GM21619 (cell line): ENCODE measurements around the gene SLC36A2.
A peak's percentile ranks its signal among the peaks of the same experiment; 100 is the strongest.
"Not testable (repeated sequence)": the region's sequence is repeated elsewhere in the genome, so short reads cannot be mapped to it uniquely, and the experiment has no call there.

Experiments
- ATAC-seq: cut with Tn5 transposase; IDR thresholded peaks from one replicate; pipeline ENCODE4 v1.9.1; 2021; ENCODE audit not compliant: unreplicated experiment

Gene SLC36A2

GRCh38 chr5:151327585-151327984, 19.8 kb downstream of the SLC36A2 start:
- no peak for ATAC-seq

- no peak for ATAC-seq
Measured at GRCh38 chr5:151326266-151326665, 21.1 kb downstream of the SLC36A2 start.

- no peak for ATAC-seq
Measured at GRCh38 chr5:151320481-151320880, 26.9 kb downstream of the SLC36A2 start.

GRCh38 chr5:151318850-151319732, 28.3 kb downstream of the SLC36A2 start:
- peak; percentile 90 for ATAC-seq

- ATAC-seq, result no peak
Measured at GRCh38 chr5:151317871-151318270, 29.5 kb downstream of the SLC36A2 start.

GRCh38 chr5:151315998-151316597, 31.3 kb downstream of the SLC36A2 start:
- ATAC-seq, result peak; percentile 70

- no peak for ATAC-seq
Measured at GRCh38 chr5:151313357-151313756, 34.0 kb downstream of the SLC36A2 start.

GRCh38 chr5:151312756-151313324, 34.5 kb downstream of the SLC36A2 start:
- ATAC-seq, result no peak

- no peak for ATAC-seq
Measured at GRCh38 chr5:151310932-151311331, 36.4 kb downstream of the SLC36A2 start.

GRCh38 chr5:151309821-151310220, 37.5 kb downstream of the SLC36A2 start:
- ATAC-seq, result not testable (repeated sequence)

GRCh38 chr5:151309266-151309665, 38.1 kb downstream of the SLC36A2 start:
- not testable (repeated sequence) for ATAC-seq

- no peak for ATAC-seq
Measured at GRCh38 chr5:151303666-151304065, 43.7 kb downstream of the SLC36A2 start, which contains the start of gene SLC36A3. Gene SLC36A3, minus strand, starts transcription at chr5:151303766. Its CDS starts 412 bp downstream, at chr5:151303354.

- ATAC-seq, result no peak
Measured at GRCh38 chr5:151298063-151298855, 49.1 kb downstream of the SLC36A2 start.

GRCh38 chr5:151296974-151297373, 50.4 kb downstream of the SLC36A2 start:
- ATAC-seq, result no peak

GRCh38 chr5:151296478-151296830, 50.9 kb downstream of the SLC36A2 start:
- no peak for ATAC-seq

- no peak for ATAC-seq
Measured at GRCh38 chr5:151295791-151296477, 51.4 kb downstream of the SLC36A2 start.

GRCh38 chr5:151295138-151295537, 52.2 kb downstream of the SLC36A2 start:
- no peak for ATAC-seq

- ATAC-seq, result no peak
Measured at GRCh38 chr5:151293624-151294023, 53.7 kb downstream of the SLC36A2 start.

- ATAC-seq, result peak; percentile 53
Measured at GRCh38 chr5:151288180-151288579, 59.2 kb downstream of the SLC36A2 start.

GRCh38 chr5:151286246-151286645, 61.1 kb downstream of the SLC36A2 start:
- no peak for ATAC-seq

GRCh38 chr5:151285683-151286082, 61.7 kb downstream of the SLC36A2 start:
- ATAC-seq, result no peak
